ENCODE results near the gene ARID1B.

GRCh38 chr6:157227202-157228166, 450.3 kb downstream of the ARID1B start:
- TF ChIP-seq CTCF (conservative IDR thresholded peaks at IDR 0.05; ENCODE audit: low read depth, low read length) (peak; percentile 50), EZH2 (IDR thresholded peaks at IDR 0.05; ENCODE audit: borderline replicate concordance, low read depth, low read length, poor library complexity, severe bottlenecking) (no peak)
